IPS-18c (cell line): Measurements from ENCODE around the gene DMD.
"Not testable (repeated sequence)": the region's sequence is repeated elsewhere in the genome, so short reads cannot be mapped to it uniquely, and the experiment has no call there.

ENCODE experiments used
- H3K4me3 ChIP-seq: 2 replicates; pipeline ENCODE4 v1.7.0; 2013; ENCODE audit warnings: low read depth, mild to moderate bottlenecking, low read length, moderate library complexity; ENCODE audit not compliant: insufficient read depth
- H3K9me3 ChIP-seq: one replicate; pipeline ENCODE4 v1.6.1; 2013; ENCODE audit warnings: mild to moderate bottlenecking, low read length, moderate library complexity; ENCODE audit not compliant: control insufficient read depth, insufficient read depth

The DMD gene

DNA sequence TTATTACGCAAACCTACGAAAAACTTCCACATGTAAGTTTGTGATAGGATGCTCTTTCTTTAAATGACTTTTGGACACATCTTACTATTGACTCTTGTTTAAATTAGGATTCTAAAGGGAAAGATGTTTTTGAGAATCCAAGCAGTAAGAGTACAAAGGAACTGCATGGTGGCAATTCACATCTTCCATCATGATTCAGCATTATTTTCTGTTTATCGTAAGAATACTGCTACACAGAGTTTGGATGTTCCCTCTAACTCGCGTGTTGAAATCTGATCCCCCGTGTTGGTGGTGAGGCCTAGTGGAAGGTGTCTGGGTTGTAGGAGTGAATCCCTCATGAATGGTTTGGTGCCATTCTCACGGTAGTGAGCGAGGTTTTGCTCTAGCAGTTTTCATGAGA is 1767.7 kb downstream of the DMD start:
- Histone ChIP-seq H3K9me3 (no peaks in the 10 kb centered on the region), H3K4me3 (no peak overlapping the region)

DNA sequence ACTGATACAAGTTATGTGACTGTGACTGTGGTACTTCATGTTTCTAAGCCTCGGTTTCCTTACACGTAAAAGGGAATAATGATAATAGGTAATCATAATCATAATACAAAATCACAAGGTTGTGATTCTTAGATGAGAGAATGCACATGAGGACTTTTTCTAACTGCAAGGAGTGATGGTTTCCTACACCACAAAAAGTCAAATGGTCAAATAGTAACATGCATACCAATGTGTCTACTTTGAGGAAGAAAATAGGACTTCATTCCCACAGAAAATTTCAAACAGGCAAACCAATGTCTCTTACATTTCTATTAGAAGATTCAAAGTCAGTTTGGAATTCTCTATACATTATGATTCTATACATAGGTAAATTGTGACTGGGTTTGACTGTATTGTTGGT is 1770.8 kb downstream of the DMD start:
- Histone ChIP-seq H3K4me3 (no peak overlapping the region), H3K9me3 (no peaks in the 10 kb centered on the region)

DNA sequence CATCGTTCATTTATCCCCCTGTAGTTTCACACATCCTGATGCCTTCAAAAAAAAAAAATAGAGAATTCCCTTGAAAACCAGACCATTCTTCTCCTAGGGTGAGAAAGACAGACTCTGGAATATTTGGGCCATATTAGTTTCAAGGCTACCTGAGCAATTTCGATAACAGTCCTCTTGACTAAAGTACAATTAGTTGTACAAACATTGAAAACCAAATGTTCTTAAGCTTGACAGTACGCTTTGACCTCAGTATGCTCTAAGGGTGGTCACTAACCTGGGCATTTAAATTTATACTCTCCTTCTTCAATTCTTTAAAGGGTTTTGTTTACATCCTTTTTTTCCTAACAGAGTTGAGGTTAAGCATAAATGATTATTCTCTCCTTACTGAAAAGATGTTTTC is 1774.9 kb downstream of the DMD start:
- no peaks in the 10 kb centered on the region for H3K9me3 ChIP-seq
- no peak overlapping the region for H3K4me3 ChIP-seq

DNA sequence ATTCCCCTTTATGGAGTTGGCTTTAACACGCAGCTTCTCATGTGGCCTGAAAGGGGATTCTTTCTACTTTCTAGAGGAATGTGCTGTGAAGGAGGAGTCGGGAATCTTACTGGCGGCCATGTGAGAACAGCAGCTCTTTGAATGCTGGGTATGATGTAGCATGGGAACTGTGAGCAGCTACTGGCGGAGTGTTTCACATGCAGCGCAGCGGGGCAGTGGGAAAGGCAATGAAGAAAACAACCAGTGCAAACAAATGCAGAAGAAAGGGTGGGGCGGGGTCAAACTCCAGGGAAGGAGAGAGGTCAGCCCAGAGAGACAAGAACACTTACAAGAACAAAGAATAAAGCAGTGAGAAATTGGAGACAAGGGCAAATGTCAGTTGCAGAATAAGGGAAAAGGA is 1775.8 kb downstream of the DMD start:
- no peak overlapping the region for H3K4me3 ChIP-seq
- H3K9me3 ChIP-seq: no peaks in the 10 kb centered on the region

DNA sequence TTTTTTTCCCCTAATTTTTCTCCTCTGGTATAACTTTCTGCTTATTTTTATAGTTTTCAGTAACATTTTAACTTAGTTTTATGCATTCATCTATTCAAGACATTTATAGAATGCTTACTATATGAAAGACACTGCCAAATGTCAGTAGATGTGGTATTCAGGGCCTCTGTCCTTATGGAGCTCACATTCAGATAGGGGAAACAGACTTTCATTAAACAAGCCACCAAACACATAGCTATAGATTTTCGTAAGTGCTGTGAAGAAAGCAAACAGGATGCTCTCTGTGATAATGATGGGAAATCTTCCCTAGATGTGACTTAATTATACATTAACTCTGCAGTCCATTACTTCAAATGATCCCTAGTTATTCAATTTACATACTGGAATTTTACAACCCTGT is 1777.5 kb downstream of the DMD start:
- no peak overlapping the region for H3K4me3 ChIP-seq
- H3K9me3 ChIP-seq: no peaks in the 10 kb centered on the region

DNA sequence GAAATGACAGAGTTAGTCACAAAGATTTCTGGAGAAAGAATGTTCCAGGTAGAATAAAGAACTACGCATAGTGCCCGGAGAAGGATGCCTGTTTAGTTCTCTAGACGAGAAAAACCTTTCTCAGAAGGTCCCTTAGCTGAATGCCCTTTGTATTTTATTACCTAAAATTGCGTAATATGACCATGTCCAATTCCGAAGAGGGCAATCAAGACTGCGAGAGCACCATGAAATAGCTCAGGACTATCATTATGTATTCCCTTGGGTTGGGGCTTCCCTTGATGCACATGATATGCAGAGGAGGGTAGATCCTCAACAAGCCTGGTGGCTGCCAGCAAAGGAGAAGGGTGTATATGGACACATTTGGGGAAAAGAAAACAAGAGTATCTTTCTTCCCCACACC is 1781.4 kb downstream of the DMD start:
- H3K9me3 ChIP-seq: no peaks in the 10 kb centered on the region
- H3K4me3 ChIP-seq: no peak overlapping the region

DNA sequence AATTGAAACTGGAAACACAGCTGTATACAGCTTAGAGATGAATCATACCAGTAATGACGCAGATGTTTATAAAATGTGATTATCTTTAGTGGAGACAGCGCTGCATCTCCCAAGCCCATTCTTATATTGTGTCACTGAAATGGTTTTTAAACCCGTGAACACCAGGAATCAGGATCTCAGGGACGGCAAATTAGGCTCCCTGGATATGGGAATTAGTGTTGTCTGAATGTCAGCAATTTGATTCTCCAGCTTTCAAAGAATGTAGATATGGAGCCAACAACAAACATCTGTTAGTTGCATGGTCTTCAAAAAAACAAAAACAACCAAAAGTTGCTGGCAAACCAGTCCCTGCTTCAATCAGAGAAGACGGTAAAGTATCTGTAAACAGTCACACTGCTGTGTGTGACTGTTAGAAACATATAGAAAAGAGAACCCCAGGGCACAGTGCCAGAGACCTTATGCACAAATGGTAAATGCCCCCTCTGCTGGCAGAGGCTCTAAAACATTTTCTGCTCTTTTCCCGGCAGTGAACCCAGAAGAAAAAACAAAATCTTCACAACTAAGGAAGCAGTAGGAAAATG is 1787.7 kb downstream of the DMD start:
- H3K4me3 ChIP-seq: no peak overlapping the region

DNA sequence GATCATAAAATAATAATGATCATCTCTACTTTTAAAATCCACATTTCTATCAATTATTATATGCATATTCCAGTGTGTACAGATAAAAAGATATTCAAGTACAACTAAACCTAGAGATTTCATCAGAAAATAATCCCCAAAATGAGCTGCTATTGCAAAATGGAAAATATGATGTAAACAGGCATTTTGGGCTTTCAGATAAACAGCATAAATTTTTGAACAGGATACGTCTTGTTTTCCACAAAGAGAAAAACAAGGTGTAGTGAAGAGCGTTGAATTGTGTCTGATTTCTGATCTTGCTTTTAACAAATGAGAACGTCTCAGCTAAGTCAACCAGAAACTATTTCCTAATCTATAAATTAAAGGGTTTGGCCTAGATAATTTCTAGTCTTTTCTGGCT is 1789.9 kb downstream of the DMD start:
- no peak overlapping the region for H3K4me3 ChIP-seq
- no peaks in the 10 kb centered on the region for H3K9me3 ChIP-seq

More for the DNA sequence above, 1787.7 kb downstream of the DMD start:
- no peaks in the 10 kb centered on the region for H3K9me3 ChIP-seq

DNA sequence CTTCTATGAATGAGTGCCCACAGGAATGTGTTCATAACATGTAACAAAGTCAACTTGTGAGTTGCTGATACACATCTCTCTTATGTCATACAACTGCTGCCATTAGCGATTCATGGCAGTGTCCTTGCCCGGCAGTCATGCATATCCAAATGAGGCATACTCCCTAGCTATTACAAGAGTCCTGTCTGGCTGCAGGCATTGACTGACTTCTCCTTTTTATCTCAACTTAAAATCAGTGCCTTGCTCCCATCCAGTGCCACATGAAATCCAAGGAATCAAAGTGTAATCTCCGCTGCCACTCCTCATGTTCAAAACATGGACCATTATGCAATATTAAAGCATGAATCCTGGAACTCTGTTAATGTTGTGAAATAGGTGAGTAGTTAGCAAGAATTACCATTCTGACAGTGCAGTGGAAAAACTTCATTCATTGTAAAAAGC is 1790.6 kb downstream of the DMD start:
- no peaks in the 10 kb centered on the region for H3K9me3 ChIP-seq
- H3K4me3 ChIP-seq: no peak overlapping the region

DNA sequence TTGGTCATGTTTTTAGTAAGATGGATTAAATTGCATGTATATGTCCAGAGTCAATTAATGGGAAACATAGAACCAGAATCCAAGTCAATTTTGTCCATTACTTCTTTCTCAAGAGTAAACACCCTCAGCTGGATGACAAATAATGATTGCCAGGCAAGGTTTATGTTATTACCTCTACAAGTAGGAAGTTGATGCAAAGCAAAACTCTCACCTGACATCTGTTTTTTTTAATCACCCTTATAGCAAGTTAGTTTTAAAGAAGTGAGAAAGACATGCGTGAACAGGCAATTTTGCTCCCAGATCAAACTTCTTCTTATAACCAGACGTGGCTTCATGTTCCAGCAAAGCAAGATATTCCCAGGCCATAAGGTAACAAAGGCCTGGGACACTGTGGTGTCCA is 1791.0 kb downstream of the DMD start:
- no peak overlapping the region for H3K4me3 ChIP-seq

DNA sequence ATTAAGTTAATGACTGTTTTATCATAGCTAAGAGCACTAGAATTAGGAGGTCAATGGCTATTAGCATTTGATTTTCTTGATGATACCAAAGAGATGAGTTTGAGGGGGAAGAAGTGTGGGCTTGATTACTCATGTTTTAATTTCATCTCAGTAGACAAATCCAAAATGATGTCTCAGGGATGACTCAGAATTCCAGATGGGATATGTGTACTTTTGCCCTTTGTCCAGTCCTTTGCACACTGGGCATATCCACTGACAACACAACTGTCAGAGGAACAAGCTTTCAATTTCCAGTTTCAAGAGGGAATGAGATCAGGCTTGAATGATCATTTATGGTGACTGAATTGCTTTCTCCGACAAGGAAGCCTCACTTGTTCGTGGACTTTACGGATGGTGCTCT is 1814.2 kb downstream of the DMD start:
- no peak overlapping the region for H3K4me3 ChIP-seq

More for the DNA sequence above, 1791.0 kb downstream of the DMD start:
- H3K9me3 ChIP-seq: no peaks in the 10 kb centered on the region

DNA sequence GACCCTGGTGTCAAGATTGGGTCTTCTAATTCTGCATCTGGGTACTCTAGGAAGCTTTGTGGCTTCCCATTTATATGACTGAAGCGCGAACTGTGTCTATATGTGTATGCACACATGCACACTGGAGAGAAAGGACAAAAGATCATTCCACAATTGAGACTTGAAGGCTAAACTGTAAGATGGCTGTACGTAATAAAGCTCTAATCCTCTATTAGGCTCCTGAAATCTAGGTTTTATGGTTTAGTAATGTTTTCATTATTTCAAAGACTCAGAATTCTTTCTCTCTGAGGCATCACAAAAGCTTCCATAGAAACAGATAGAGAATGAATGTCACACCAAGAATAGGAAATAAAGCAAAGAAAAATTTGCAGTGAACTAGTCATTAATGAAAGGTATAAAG is 1818.8 kb downstream of the DMD start:
- no peaks in the 10 kb centered on the region for H3K9me3 ChIP-seq
- no peak overlapping the region for H3K4me3 ChIP-seq

More for the DNA sequence above, 1814.2 kb downstream of the DMD start:
- no peaks in the 10 kb centered on the region for H3K9me3 ChIP-seq

DNA sequence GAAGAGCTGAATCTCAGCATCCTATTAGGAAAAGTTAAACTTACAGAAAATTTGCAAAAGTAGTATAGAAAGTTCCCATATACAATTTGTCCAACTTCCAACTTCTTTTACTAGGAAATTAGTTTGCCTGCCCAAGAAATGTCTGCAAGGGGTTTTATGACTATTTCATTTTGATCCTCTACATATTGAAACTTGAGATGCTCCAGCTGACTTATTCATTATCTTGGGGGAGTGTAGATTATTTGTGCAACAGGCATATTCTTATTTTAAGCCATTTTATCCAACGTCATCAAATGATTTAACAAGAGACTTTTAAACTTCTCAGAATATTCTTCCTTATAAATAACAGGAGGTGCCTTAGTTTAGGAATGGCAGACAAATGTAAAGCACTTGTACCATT is 1822.4 kb downstream of the DMD start:
- H3K4me3 ChIP-seq: no peak overlapping the region
- no peaks in the 10 kb centered on the region for H3K9me3 ChIP-seq

DNA sequence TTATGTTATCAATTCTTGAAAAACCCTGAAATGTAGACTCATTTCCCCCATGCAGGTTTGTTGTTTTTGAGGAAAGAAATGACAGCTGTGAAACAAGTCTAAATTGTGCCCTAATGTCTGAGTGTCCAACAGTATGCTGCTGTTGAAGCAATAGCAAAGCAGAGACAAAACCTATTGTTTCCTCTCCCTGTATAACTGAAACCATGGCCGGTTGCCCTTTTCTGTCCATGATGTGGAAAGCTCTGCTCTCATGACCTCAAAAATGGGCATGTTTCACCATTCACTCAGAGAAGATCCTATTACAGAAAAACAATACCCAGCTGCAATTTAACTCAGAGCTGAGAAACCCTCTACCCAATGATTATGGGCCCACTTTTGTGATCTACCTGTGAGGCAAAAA is 1826.9 kb downstream of the DMD start:
- no peaks in the 10 kb centered on the region for H3K9me3 ChIP-seq
- no peak overlapping the region for H3K4me3 ChIP-seq

DNA sequence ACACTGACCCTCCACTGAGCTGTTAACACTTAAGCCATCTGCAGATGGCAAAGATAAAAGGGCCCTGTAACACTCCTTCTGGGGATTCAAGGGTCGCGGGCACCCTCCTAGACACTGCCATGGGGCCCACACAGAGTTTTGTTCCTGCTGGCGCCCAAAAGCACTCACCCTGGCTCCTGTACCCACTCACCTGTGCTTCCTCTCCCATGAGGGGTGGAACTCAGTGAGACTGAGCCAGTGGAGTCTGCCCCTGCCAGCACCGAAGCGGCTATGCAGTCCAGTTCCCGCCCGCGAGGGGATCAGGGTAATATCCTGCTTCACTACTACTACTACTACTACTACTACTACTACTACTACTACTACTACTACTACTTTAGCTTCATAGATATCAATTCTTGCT is 1827.4 kb downstream of the DMD start:
- no peak overlapping the region for H3K4me3 ChIP-seq

DNA sequence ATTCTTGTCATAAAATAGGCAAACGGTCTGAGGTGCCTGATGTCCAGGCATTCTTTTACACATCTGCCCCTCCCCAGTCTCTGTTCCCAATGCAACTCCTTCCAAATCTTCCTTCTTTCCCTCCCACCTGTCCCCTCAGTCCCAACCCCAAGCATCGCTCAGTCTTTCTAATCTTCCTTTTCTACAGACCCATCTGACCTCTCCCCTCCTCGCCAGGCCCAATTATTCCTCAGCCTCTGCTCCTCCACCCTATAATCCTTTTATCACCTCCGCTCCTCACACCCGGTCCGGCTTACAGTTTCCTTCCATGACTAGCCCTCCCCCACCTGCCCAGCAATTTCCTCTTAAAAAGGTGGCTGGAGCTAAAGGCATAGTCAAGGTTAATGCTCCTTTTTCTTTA is 1832.4 kb downstream of the DMD start:
- not testable (repeated sequence) for H3K9me3 ChIP-seq, H3K4me3 ChIP-seq

More for the DNA sequence above, 1827.4 kb downstream of the DMD start:
- no peaks in the 10 kb centered on the region for H3K9me3 ChIP-seq

DNA sequence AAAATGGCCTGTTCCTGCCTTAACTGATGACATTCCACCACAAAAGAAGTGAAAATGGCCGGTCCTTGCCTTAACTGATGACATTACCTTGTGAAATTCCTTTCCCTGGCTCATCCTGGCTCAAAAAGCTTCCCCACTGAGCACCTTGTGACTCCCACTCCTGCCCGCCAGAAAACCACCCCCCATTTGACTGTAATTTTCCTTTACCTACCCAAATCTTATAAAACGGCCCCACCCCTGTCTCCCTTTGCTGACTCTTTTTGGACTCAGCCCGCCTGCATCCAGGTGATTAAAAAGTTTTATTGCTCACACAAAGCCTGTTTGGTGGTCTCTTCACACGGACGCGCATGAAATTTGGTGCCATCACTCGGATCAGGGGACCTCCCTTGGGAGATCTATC is 1833.5 kb downstream of the DMD start:
- H3K4me3 ChIP-seq, H3K9me3 ChIP-seq: not testable (repeated sequence)

DNA sequence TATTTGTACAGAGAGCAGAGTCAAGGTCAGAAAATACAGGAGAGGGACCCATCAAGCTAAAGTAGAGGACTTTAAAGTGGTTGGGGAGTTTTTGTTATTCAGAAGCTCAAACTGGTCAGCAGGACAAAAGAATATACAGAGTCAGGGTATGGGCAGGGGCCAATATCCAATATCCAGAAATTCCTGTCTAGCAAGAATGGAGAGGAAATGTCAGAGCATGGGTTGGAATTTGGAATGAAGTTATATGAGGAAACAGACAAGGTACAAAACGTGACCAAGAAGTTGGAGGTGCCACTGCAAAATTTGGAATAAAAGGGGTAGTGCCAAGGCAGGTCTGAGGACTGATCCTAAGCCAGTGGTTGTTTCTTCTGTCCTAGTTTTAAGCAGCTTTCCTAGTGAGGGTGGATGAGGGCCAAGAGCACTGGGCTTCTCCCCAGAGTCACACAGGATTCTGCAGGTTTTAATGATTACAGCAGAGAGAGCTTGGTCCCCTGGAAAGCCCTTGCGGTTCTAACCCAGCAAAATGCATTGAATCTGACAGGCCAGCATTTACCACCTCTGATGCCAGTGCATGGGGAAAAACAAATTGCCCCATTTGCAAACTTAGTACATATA is 1834.8 kb downstream of the DMD start:
- H3K9me3 ChIP-seq: no peaks in the 10 kb centered on the region
- H3K4me3 ChIP-seq: no peak overlapping the region

DNA sequence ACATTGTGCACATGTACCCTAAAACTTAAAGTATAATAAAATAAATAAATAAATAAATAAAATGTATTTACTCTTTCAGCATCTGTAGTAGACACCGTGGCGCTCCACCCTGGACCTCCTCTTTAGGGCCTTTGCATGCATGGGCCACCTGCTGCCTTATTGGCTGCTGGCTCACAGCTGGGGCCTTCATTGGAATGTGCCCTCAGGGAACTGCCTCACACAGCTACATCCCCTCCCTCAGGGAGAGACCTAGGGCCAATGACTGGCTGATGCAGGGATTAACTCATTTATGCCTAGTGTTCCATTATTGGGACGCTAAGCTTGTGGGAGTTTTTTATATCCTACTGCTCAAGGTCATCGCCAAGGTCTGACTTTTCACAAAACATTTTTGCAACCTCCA is 1836.6 kb downstream of the DMD start:
- Histone ChIP-seq H3K9me3 (no peaks in the 10 kb centered on the region), H3K4me3 (no peak overlapping the region)
